Measurements from ENCODE around the gene CCRL2.

DNA sequence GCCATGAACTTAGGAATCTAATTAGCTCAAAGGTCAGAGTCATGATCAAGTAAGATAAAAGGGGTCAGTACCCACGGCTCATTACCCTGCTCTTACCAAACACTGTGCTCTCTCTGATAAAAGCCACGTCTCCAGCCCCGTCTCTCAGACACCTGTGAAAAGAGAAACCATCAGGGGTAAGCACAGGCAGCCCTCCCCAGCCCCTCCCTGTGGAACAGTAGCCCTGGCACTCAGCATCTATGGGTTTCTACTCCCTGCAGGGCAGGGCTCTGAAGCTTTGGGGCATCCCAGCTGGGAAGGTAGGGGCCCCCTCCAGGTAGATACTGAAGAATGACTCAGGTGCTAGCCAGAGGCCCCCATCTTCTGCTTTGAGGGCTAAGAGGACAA is 47.1 kb downstream of the CCRL2 start:
- TF ChIP-seq EZH2phosphoT487 (IDR thresholded peaks at IDR 0.05; ENCODE audit: insufficient read depth, low read depth): no peak
- TF ChIP-seq EZH2 (IDR thresholded peaks at IDR 0.05; ENCODE audit: insufficient read depth, poor library complexity, severe bottlenecking): no peak
